Panc1 (cell line): ENCODE measurements around the gene AKAP5. TPM values are rescaled to one million over a fixed set of nuclear protein-coding genes. Genes with fewer than 3 reads are reported as not detected.
"Not testable (repeated sequence)": the region's sequence is repeated elsewhere in the genome, so short reads cannot be mapped to it uniquely, and the experiment has no call there.

Source experiments
- ATAC-seq: fragments of 200-7000 bp; cut with Tn5 transposase; 2 replicates; pipeline ENCODE4 v1.9.1; 2020; ENCODE audit warnings: mild to moderate bottlenecking, moderate library complexity
- BruUV-seq: library from RNA; stranded (reverse); fragments of 400-500 nt; replicated peaks from 2 replicates; lab custom pipeline; 2021; lab: Mats Ljungman, UMichigan
- CTCF ChIA-PET: fragments of 300-600 bp; sonication (Branson Sonifier 250); formaldehyde crosslinking; loops from one replicate; lab custom pipeline; 2022; ENCODE audit warnings: antibody characterized with exemption; lab: Charles Lee
- POLR2A ChIA-PET: fragments of 300-600 bp; sonication (Branson Sonifier 250); formaldehyde crosslinking; loops from one replicate; lab custom pipeline; 2022; ENCODE audit warnings: antibody characterized with exemption; lab: Charles Lee
- DNase-seq: peaks from one replicate; pipeline ENCODE4 v3.0.0-alpha.2; 2010; ENCODE audit warnings: low read depth, low spot score
- H3K27ac ChIP-seq: 2 replicates; pipeline ENCODE4 v1.5.1; 2011; ENCODE audit warnings: mild to moderate bottlenecking, low read length, inconsistent platforms
- H3K27me3 ChIP-seq: fragments of 200-500 bp; sonication (Bioruptor generic); 2 replicates; pipeline ENCODE4 v1.6.0; 2014; ENCODE audit warnings: low read length, inconsistent platforms; ENCODE audit not compliant: control insufficient read depth, insufficient read depth
- H3K36me3 ChIP-seq: fragments of 200-500 bp; sonication (Bioruptor generic); 2 replicates; pipeline ENCODE4 v1.5.1; 2014; ENCODE audit warnings: inconsistent platforms, mild to moderate bottlenecking, low read length, moderate library complexity; ENCODE audit not compliant: control insufficient read depth, insufficient read depth
- H3K4me1 ChIP-seq: 2 replicates; pipeline ENCODE4 v1.5.1; 2011; ENCODE audit warnings: inconsistent platforms, mild to moderate bottlenecking, low read length, moderate library complexity; ENCODE audit not compliant: control insufficient read depth, insufficient read depth
- H3K4me3 ChIP-seq, 2 experiments: 2 replicates each; pipeline ENCODE4 v1.5.1; 2011 to 2012; ENCODE audit warnings: low read depth in 2 of 2, low read length in 2 of 2, mild to moderate bottlenecking in 2 of 2, inconsistent platforms in 1 of 2, moderate library complexity in 1 of 2
- H3K9me3 ChIP-seq: fragments of 200-500 bp; sonication (Bioruptor generic); 2 replicates; pipeline ENCODE4 v1.5.1; 2014; ENCODE audit warnings: low read depth, mild to moderate bottlenecking, inconsistent platforms, low read length, moderate library complexity; ENCODE audit not compliant: control insufficient read depth, insufficient read depth
- POLR2AphosphoS5 ChIP-seq: IDR thresholded peaks from 2 replicates; pipeline ENCODE4 v1.6.1; 2012; ENCODE audit warnings: mild to moderate bottlenecking, low read depth, low read length, moderate library complexity
- SIN3A ChIP-seq: IDR thresholded peaks from 2 replicates; pipeline ENCODE4 v1.6.1; 2012; ENCODE audit warnings: low read depth, mild to moderate bottlenecking, low read length, moderate library complexity, borderline replicate concordance; ENCODE audit not compliant: insufficient read depth
- TCF7L2 ChIP-seq: IDR thresholded peaks from 2 replicates; pipeline ENCODE4 v1.6.1; 2011; ENCODE audit warnings: mild to moderate bottlenecking, low read depth, low read length, inconsistent platforms
- in situ Hi-C: cut with HindIII; loops from 2 replicates; pipeline ENCODE4 v1.10.0; 2016; ENCODE audit warnings: low sequenced_read_pairs, low pct_unique_long_range_greater_than_20kb
- intact Hi-C: fragments of 100-400 bp; cut with micrococcal nuclease; formaldehyde crosslinking; loops from one replicate; pipeline ENCODE4 v1.10.0; 2022; ENCODE audit not compliant: unreplicated experiment
- total RNA-seq: library from RNA; stranded (reverse); gene quantifications from one replicate; pipeline ENCODE4 v1.2.1, GENCODE V29; 2021; ENCODE audit not compliant: unreplicated experiment
- TF ChIP-seq, protein P1 (sequence below): fragments of 450-650 bp; IDR thresholded peaks from 2 replicates; pipeline ENCODE4 v1.5.1; 2017; ENCODE audit warnings: mild to moderate bottlenecking
- TF ChIP-seq, protein P2 (sequence below), 2 experiments: IDR thresholded peaks; 2 replicates each; pipeline ENCODE4 v1.6.1; 2011 to 2012; ENCODE audit warnings: low read depth in 2 of 2, control low read depth in 1 of 2, low read length in 1 of 2, mild to moderate bottlenecking in 1 of 2, moderate library complexity in 1 of 2; ENCODE audit not compliant: insufficient read depth in 1 of 2

The AKAP5 gene
- total RNA-seq, 1 experiment from 2014 or later = 0.64 TPM

DNA sequence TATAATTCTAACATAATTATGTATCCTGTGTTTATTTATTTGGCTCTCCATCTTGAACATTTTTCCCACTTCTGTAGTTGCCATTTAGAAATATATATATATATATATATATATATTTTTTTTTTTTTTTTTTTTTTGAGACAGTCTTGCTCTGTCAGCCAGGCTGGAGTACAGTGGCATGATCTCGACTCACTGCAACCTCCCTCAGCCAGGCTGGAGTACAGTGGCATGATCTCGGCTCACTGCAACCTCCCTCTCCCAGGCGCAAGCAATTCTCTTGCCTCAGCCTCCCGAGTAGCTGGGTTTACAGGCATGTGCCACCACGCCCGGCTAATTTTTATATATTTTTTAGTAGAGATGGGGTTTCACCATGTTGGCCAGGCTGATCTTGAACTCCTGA is 52.4 kb downstream of the AKAP5 start:
- BruUV-seq, intact Hi-C loops, H3K4me3 ChIP-seq, CTCF ChIA-PET, H3K9me3 ChIP-seq, in situ Hi-C loops, DNase-seq, H3K27me3 ChIP-seq, POLR2A ChIA-PET, H3K4me1 ChIP-seq, ATAC-seq, H3K36me3 ChIP-seq, H3K27ac ChIP-seq: not testable (repeated sequence)

DNA sequence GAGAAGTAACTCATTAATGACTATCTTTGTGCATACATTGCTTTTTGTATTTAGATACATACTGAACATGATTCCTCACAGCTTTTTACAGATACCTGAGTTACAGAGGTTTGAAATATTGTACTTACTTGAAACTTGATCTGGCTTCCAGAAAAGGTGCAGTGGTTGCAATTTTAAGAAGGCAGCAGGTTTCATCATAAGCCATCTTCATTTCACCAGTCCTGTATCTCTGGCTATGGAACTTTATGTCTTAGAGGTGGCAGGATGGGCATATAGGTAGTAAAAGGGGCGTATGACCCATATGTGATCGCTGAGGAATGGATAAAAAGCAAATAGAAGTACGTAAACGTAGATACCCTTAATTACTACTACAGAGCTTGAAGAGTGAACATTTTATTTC is 52.9 kb downstream of the AKAP5 start:
- ChIA-PET POLR2A (interaction anchor here (0.5 to 0.7 kb wide), 3 partner anchors 15 to 116 kb away, joined by 5 to 11 read pairs (median 9); no protein-coding TSS in a partner anchor), CTCF (no interaction called here)
- H3K36me3 ChIP-seq = peaks cover 5% of the 10 kb centered on the region; the same call in 1 of the 2 replicates
- in situ Hi-C loops (no loop called here), intact Hi-C loops (no loop called here)
- no peak overlapping the region for H3K27ac ChIP-seq
- no TSS peak for BruUV-seq
- H3K4me3 ChIP-seq = no peak overlapping the region
- TF ChIP-seq, protein P1, sequence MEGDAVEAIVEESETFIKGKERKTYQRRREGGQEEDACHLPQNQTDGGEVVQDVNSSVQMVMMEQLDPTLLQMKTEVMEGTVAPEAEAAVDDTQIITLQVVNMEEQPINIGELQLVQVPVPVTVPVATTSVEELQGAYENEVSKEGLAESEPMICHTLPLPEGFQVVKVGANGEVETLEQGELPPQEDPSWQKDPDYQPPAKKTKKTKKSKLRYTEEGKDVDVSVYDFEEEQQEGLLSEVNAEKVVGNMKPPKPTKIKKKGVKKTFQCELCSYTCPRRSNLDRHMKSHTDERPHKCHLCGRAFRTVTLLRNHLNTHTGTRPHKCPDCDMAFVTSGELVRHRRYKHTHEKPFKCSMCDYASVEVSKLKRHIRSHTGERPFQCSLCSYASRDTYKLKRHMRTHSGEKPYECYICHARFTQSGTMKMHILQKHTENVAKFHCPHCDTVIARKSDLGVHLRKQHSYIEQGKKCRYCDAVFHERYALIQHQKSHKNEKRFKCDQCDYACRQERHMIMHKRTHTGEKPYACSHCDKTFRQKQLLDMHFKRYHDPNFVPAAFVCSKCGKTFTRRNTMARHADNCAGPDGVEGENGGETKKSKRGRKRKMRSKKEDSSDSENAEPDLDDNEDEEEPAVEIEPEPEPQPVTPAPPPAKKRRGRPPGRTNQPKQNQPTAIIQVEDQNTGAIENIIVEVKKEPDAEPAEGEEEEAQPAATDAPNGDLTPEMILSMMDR = no peak
- TF ChIP-seq, protein P2, sequence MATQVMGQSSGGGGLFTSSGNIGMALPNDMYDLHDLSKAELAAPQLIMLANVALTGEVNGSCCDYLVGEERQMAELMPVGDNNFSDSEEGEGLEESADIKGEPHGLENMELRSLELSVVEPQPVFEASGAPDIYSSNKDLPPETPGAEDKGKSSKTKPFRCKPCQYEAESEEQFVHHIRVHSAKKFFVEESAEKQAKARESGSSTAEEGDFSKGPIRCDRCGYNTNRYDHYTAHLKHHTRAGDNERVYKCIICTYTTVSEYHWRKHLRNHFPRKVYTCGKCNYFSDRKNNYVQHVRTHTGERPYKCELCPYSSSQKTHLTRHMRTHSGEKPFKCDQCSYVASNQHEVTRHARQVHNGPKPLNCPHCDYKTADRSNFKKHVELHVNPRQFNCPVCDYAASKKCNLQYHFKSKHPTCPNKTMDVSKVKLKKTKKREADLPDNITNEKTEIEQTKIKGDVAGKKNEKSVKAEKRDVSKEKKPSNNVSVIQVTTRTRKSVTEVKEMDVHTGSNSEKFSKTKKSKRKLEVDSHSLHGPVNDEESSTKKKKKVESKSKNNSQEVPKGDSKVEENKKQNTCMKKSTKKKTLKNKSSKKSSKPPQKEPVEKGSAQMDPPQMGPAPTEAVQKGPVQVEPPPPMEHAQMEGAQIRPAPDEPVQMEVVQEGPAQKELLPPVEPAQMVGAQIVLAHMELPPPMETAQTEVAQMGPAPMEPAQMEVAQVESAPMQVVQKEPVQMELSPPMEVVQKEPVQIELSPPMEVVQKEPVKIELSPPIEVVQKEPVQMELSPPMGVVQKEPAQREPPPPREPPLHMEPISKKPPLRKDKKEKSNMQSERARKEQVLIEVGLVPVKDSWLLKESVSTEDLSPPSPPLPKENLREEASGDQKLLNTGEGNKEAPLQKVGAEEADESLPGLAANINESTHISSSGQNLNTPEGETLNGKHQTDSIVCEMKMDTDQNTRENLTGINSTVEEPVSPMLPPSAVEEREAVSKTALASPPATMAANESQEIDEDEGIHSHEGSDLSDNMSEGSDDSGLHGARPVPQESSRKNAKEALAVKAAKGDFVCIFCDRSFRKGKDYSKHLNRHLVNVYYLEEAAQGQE (IDR thresholded peaks at IDR 0.05; ENCODE audit: insufficient read depth in 1 of 2, low read depth in 2 of 2, low read length in 1 of 2) = no peak
- TF ChIP-seq TCF7L2 = no peak
- no peak for TF ChIP-seq SIN3A
- no peak for TF ChIP-seq POLR2AphosphoS5
- H3K9me3 ChIP-seq = no peaks in the 10 kb centered on the region
- H3K4me1 ChIP-seq = no peaks in the 10 kb centered on the region
- DNase-seq = no peak
- no peaks in the 10 kb centered on the region for H3K27me3 ChIP-seq
- ATAC-seq = no peak

DNA sequence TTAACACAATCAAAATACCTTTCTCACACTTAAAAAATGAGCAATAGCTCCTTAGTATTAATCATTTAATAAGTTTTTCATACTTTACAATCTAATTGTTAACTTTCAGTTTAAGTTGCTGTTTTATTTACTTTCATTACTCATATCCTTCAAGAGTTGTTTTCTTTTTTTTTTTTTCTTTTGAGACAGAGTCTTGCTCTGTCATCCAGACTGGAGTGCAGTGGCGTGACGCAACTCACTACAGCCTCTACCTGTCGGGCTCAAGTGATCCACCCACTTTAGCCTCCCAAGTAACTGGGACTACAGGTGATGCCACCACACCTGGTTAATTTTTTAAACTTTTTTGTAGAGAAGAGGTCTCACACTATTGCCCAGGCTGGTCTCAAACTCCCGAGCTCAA is 55.4 kb downstream of the AKAP5 start:
- H3K27me3 ChIP-seq = no peaks in the 10 kb centered on the region
- H3K27ac ChIP-seq = no peak overlapping the region
- no peak for ATAC-seq
- TF ChIP-seq, protein P2 (IDR thresholded peaks at IDR 0.05; ENCODE audit: insufficient read depth in 1 of 2, low read depth in 2 of 2, low read length in 1 of 2) = no peak
- TF ChIP-seq TCF7L2 (no peak), POLR2AphosphoS5 (no peak), SIN3A (no peak)
- TF ChIP-seq, protein P1 = no peak
- intact Hi-C loops = no loop called here
- DNase-seq = no peak
- in situ Hi-C loops = no loop called here
- no peaks in the 10 kb centered on the region for H3K9me3 ChIP-seq
- no peaks in the 10 kb centered on the region for H3K4me1 ChIP-seq
- BruUV-seq = no TSS peak
- H3K4me3 ChIP-seq = no peak overlapping the region
- ChIA-PET POLR2A (interaction anchor here (0.7 kb wide), 1 partner anchor 90 kb away, joined by 5 read pairs; no protein-coding TSS in a partner anchor), CTCF (interaction anchor here (0.6 kb wide), 1 partner anchor 36 kb away, joined by 9 read pairs; no protein-coding TSS in a partner anchor)
- H3K36me3 ChIP-seq = peaks cover 10% of the 10 kb centered on the region; the same call in 1 of the 2 replicates
